Epidermal melanocyte (primary cell): ENCODE measurements around the gene WBP2.

Source experiments
- DNase-seq: peaks from one replicate; pipeline ENCODE4 v3.0.0; 2011; ENCODE audit warnings: low spot score; ENCODE audit not compliant: insufficient read length

The WBP2 gene

GRCh38 chr17:75855310-75856061, at the start of gene WBP2:
WBP2 (minus strand) TSS chr17:75855335; CDS start chr17:75855297, 38 bp downstream.
- peak; percentile 100 for DNase-seq

GRCh38 chr17:75902406-75902805, 47.3 kb upstream of the WBP2 start:
- no peak for DNase-seq

- DNase-seq = no peak
These were observed 46.6 kb upstream of the WBP2 start for GRCh38 chr17:75901727-75902126.

- no peak for DNase-seq
These were observed 45.8 kb upstream of the WBP2 start for GRCh38 chr17:75900691-75901533.

GRCh38 chr17:75899767-75900468, 44.8 kb upstream of the WBP2 start:
- no peak for DNase-seq

GRCh38 chr17:75899353-75899752, 44.2 kb upstream of the WBP2 start:
- DNase-seq = no peak

- no peak for DNase-seq
These were observed 43.7 kb upstream of the WBP2 start for GRCh38 chr17:75898791-75899190.

GRCh38 chr17:75898065-75898464, 42.9 kb upstream of the WBP2 start:
- no peak for DNase-seq

- no peak for DNase-seq
These were observed 42.3 kb upstream of the WBP2 start for GRCh38 chr17:75897160-75898019.

- DNase-seq = peak; percentile 64
These were observed 41.5 kb upstream of the WBP2 start, which contains the start of gene TRIM65 for GRCh38 chr17:75896415-75897159. TRIM65 (minus strand) TSS chr17:75896951; CDS start chr17:75896937, 14 bp downstream.

- DNase-seq = no peak
These were observed 40.4 kb upstream of the WBP2 start for GRCh38 chr17:75895370-75896155.

- no peak for DNase-seq
These were observed 39.1 kb upstream of the WBP2 start for GRCh38 chr17:75894049-75894733.

- no peak for DNase-seq
These were observed 38.3 kb upstream of the WBP2 start for GRCh38 chr17:75893305-75894048.

- DNase-seq = no peak
These were observed 37.6 kb upstream of the WBP2 start for GRCh38 chr17:75892556-75893224.

GRCh38 chr17:75891605-75892555, 36.7 kb upstream of the WBP2 start:
- DNase-seq = no peak

- no peak for DNase-seq
These were observed 36.0 kb upstream of the WBP2 start for GRCh38 chr17:75891022-75891604.
